Measurements from ENCODE around the gene ETFA.

ETFA gene

DNA sequence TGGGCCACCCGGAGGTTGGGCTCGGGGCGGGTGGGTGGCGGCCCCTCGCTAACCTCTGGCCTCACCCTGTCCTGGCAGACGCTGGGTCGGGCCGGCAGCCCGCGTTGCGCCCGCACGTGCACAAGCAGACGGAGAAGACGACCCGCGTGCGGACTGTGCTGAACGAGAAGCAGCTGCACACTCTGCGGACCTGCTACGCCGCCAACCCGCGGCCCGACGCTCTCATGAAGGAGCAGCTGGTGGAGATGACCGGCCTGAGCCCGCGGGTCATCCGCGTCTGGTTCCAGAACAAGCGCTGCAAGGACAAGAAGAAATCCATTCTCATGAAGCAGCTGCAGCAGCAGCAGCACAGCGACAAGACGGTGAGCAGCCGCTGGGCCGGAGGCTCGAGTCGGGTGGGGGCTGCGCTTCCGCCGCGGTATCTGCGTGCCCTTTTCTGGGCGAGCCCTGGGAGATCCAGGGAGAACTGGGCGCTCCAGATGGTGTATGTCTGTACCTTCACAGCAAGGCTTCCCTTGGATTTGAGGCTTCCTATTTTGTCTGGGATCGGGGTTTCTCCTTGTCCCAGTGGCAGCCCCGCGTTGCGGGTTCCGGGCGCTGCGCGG is 29.0 kb upstream of the ETFA start:
- peak; percentile 60 to 64 for DNase-seq

DNA sequence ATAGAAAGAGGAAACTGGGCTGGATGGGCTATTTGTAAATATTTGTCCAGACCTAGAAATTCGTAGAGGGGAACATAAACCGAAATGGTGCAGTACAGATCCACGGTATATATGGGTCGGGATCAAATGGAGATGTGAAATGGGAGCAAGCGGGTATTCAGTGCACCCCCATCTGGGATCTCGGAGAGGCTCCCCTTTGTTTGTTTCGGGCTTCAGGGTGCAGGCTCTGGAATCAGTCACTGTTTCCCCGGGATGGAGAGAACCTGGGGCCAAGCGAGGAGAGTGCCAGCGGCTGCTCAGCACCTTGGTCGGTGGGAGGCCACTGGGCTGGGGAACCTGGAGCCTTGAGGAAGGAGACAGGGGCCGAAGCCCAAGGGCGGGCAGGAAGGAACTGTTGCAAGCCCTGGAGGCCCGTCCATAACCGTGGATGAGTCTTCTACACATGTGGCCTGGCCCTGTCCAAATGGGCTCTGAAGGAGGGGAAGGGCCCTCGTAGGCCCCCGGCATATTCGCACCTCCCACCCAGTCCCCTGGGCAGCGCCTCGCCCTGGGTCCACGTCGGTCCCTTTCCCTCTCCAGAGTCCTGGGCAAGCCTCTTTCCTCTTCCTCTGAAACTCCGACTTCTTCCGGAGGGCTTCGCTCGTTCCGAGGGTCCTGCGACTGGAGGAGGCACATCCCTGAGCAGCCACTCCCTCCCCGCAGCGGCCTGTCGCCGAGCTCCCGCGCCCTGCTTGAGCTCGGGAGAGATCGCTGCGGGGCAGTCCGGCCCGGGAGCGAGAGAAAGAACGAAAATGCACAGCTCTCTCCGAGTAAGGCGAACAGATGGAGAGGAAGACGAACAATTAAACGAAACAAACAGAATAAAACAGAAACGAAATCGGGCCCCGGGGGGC is 28.3 kb upstream of the ETFA start:
- peak in 1 of 2 experiments; percentile 57 for DNase-seq

DNA sequence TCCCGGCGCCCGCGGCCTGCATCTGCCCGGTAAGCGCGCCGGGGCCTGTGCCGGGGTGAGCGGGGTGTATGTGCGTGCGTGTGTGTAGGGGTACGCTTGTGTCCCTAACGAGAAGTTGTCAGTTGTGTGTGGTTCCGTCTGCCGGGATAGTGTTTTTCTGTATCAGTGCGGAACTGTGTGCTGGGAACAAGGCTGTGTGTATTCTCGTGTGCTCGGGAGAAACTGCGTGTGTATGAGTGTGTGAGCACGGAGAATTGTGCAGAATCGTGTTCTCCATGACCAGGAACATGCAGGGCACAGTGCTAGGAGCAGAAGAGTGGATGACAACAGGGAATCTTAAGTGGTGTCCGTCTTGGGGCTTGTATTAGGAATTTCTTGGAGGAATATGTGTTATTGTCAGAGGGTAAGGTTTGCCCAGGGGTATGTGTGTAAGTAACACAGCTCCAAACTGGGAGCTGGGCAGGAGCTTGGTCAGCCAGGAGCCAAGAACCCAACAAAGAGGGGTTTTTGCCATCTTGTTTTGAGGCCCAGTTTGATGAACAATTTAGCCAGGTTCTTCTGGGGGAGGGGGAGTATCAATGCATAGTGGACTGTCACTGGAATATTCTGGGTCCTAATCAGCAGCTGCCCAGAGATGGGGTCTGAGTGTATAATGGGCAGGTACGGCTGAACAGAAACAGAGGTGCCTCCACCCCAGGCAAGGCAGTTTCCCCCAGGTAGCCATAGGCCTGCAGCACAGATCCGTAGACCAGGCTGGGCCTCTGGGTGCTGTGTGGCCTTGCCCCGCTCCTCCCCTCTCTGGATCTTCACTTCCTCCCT is 27.4 kb upstream of the ETFA start:
- peak in 1 of 2 experiments; percentile 34 for DNase-seq

DNA sequence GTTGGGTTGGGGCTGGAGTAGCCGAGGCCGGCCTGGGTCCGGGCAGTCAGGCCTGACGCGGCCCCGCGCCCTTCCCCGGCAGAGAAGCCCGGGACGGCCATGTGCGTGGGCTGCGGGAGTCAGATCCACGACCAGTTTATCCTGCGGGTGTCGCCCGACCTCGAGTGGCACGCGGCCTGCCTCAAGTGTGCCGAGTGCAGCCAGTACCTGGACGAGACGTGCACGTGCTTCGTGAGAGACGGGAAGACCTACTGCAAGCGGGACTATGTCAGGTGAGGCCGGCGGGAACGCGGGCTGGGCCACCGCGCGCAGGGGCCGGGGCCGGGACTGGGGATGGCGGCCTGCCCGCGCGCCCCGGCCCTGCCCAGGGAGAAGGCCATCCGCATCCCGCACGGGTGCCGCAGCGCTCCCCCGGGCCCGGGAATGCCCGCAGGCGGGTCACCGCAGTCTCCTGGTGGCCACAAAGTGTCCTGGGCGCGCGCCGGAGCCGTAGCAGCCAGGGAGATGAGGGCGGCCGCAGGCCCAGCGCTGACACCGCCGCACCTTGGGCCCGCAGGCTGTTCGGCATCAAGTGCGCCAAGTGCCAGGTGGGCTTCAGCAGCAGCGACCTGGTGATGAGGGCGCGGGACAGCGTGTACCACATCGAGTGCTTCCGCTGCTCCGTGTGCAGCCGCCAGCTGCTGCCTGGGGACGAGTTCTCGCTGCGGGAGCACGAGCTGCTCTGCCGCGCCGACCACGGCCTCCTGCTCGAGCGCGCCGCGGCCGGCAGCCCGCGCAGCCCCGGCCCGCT is 26.6 kb upstream of the ETFA start:
- peak in 1 of 2 experiments; percentile 54 for DNase-seq

DNA sequence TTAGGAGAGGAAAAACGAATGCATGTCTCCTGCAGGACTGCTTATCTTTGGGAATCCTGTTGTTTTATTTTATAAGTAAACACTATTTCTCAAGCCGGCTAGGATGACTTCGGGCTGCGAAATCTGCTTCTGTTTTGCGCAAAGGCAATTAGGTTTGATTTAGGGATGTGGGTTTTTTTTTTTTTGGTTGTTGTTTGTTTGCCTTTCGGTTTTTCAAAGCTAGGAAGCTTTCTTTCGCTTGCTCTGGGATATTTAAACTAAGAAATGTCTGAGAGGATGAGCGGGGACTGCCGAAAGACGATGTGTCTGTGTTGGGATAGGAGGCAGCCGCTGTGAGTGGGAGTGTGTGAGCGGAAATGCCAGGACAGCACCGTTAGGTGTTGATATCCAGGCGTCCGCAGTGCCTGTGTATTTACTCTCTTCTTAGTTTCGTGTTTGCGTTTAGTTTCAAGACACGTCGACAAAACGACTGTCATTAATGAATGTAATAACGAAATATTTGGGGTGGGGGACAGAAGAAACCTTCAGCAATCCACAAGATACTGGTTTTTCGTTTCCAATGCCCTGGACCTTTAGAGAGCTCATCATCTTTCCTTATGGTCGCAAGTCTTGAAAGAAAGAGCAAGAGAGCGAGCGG is 25.9 kb upstream of the ETFA start:
- DNase-seq: peak in 1 of 2 experiments; percentile 40

DNA sequence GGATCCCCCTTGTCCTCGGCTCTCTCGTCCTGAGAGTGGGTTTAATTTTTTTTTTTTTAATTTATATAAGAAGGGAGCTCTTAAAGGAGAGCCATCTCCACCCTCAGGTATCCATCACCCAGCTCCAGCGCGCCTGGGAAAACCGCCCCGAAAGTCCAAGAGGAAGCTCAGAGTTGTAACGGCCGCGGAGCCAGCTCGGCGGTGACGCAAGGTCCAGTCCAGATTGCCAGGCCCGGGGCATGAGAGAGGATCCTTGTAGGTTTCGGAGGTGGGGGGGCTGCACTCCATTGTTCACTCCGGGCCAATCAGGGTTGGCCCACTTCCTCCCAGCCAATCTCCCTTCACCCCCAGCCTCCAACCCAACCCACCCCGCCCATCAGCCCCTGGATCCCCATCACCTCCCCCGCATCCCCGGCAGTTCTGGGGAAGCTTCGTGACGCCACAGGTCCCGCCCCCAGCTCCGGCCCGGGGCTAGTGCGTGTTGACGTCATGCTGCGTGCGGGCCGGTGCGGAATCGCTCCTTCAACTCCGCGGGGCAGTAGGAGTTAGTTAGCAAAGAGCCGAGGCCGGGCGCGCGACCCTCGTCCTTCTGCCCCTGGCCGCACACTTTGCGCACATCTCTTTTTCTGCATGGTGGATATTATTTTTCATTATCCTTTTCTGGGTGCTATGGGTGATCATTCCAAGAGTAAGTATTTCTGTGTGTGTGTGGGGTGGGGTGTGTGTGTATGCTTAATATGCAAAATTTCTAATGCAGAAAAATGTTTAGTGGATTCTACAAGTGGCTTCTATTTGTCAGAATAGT is 25.2 kb upstream of the ETFA start, which contains the start of gene ISL2:
TSS of gene ISL2 (plus strand) at position 520 of the 805 bp plus-strand sequence. CDS start at position 631, 111 bp downstream.
- DNase-seq: peak; percentile 79 to 84

DNA sequence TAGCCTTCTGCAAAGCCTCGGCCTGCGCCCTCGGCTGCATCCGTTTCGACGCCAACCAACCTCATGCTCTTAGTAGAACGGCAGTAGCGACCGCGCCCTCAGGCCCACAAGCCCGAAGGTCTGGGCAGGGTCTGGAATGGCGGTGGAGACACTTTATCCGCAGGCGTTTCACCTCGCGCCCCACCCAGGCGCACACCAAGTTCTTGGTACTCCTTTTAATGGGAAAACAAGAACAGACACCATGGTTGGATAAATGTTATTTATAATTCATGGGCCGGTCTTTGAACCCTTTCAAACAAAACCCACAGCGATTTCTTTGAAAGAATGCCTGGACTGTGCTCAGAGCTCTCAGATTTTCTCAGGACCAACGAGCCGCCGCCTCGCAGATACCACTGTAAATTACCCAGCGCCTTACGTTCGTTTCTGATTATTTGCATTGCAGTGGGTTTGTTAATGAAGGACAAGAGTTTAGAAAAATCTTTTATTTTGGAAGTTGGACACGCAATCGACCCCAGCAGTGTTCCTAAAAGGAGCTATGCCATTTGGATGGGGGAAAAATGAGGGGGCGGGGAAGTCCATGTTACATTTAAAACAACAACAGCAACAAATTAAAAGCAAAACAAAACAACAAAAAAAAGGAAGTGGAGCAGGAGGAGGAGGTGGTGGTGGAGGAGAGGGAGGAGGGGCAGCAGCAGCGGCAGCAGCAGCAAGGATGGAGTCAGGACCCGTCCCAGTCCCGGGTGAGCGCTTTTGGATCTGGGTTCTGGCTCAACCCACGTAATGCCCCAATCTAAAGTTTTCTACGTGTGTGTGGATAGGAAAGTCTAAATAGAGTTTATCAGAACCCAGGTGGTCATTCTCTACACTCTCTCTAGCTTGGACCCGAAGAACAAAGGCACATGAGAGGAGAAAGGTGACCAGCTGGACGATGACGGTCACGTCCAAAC is 24.3 kb upstream of the ETFA start:
- peak in 1 of 2 experiments; percentile 44 for DNase-seq

DNA sequence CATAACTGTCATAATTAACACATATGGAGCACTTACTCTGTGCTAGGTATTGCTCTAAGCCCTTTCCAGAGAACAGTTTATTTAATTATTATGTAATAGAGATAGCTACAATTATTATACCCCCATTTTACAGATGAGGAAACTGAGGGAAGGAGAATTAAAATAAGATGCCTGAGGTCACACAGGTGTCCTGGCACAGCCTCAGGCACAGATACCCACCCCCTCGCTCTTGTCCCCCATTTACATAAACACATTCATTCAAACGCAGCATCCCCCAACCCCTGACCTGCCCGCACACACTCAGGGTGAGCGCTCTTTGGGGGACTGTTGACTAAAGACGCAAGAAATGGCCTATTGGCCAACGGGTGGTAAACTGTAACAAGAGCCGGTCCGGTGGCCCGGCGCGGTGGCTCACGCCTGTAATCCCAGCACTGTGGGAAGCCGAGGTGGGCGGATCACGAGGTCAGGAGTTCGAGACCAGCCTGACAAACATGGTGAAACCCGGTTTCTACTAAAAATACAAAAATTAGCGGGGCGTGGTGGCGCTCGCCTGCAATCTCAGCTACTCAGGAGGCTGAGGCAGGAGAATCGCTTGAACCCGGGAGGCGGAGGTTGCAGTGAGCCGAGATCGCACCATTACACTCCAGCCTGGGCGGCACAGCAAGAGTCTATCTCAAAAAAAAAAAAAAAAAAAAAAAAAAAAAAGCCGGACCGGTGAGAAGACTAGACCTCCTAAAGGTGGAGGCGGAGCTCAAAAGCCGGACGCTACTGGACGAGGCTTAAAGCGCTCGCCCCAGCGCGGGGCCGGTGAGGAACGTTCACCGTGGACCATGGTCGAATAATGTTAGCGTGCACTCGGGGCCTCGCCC is 23.4 kb upstream of the ETFA start:
- no peak for DNase-seq

DNA sequence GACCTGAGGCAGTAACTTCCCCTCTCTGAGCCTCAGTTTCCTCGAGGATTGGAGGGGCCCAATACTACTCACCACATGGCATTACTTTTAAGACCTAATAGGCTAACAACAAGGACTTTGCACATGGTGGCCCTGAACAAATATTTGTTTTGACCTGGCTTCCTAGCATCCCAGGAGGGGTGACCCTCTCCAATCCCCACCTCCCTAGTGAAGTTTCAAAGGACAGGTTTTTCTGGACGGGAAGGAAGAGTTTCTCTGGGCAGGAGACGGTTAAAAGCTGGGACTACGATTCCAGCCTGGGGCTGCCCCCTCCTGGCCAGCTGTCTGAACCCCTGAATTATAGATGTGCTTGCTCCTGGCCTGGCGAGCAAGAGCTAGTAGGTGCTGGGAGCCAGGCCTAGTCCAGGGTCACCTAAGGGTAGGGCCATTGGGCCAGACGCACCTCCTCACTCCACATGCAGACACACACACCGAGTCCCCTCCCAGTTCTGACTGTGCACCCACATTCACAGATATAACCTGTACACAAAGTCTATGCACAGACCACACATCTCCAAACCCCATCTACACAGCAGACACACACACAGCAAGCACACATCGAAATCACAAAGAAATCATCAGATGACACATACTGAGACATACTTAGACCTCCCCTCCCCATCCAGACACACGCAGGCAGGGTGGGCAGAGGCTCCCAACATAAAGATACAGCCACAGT is 22.6 kb upstream of the ETFA start:
- no peak for DNase-seq

DNA sequence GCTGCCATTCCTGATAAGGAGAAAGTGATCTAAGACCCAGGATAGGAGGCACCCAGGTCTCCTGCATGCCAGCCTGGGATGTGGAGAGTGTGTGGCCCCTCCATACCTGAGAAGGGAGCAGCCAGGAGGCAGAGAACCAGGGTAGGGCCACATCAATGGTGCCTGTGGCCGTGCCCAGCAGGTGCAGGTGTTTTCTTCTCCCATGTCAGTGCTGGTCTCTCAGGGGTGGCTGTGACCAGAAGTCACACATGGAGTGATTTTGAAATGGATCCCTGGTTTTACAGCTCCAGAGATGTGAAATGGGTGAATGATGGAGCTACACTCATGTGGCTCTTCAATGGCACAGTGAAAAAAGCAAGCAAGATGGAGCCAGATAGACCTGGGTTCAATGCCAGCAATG is 22.0 kb upstream of the ETFA start:
- no peak for DNase-seq

DNA sequence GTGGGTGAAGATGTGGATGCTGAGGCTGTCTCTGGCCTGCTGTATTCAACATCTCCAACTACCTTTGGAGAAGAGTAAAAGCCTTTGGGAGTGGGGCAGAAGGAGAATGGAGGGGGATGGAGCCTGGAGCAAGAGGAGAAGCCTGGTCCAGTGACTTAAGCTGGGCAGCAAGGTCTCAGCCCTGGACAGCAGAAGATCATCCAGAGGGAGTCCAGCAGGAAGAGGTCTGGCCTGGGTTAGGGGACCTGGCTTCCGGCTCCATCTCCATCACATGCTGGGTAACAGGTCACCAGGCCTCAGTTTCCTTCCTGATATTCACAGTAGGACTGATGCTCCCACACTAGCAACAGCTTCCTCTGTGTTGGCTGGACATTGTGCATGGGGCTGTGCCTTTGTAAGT is 21.5 kb upstream of the ETFA start:
- no peak for DNase-seq

DNA sequence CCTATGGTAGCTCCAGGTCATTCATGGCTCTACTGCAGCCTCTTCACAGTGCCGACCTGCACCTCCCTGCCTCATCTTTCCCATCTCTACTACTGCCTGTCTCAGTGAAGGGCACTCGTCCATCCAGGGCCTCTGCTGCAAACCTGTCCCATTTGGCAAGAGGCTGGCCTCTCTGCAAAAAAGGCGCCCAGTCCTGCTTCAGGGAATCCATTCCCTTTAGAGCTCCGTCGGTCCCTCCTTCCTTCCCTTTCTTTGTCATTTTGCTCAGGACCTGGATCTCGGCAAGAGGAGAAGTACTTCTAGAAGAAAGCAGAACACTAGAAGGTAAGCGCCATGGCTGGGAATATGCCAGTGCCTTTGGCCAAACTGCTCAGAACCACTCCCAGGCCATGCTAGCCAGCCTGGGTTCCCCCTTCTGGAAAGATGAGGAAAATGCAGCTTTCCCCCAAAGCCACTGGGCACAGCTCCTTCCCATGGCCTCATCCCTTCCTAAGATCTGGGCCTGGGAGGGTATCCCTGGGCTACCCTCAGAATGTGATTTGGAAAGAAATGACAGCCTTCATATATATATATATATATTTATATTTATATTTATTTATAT is 18.9 kb upstream of the ETFA start:
- DNase-seq: no peak

DNA sequence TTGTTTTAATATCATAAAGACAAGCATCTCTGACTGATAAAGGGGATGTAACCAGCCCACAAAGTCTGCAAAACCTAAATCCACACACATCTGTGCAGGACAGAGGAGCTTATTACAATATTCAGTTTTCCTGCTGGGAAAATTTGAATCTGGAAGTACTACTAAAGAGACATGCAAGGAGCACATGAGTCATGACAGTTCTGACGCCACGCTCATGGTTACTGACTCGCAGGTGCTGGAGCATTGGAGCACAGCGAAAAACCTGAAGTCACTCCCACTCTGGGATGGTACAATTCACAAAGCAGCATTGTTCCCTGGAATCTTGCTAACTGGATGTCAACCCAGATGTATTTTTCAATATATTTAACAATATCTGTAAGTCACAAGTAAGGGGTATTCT is 17.7 kb upstream of the ETFA start:
- DNase-seq: no peak

DNA sequence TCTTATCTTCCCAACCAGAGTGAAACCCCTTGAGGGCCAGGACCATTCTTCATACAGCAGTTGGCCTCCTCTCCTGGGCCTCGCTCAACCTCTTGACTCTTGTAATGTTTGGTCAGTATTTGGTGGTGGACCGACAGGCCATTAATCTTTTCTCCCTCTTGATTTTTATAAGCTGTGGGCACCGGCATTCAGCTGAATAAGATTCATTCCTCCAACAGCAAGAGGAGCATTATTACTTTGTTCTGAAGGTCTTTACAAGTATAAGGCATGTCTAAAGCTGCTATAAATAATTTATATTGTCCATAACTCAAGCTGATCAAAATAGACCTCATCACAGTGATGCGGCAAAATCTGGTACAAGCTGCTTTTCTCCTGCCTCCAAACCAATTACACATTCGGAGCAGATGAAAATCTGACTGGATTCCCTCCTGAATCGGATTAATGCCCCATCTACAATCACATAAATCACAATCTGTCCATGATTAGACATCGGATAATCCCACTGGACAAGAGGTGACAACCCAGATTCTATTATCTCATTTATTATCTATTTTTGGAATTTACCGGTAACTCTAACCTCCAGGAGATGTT is 16.9 kb upstream of the ETFA start:
- DNase-seq: no peak

DNA sequence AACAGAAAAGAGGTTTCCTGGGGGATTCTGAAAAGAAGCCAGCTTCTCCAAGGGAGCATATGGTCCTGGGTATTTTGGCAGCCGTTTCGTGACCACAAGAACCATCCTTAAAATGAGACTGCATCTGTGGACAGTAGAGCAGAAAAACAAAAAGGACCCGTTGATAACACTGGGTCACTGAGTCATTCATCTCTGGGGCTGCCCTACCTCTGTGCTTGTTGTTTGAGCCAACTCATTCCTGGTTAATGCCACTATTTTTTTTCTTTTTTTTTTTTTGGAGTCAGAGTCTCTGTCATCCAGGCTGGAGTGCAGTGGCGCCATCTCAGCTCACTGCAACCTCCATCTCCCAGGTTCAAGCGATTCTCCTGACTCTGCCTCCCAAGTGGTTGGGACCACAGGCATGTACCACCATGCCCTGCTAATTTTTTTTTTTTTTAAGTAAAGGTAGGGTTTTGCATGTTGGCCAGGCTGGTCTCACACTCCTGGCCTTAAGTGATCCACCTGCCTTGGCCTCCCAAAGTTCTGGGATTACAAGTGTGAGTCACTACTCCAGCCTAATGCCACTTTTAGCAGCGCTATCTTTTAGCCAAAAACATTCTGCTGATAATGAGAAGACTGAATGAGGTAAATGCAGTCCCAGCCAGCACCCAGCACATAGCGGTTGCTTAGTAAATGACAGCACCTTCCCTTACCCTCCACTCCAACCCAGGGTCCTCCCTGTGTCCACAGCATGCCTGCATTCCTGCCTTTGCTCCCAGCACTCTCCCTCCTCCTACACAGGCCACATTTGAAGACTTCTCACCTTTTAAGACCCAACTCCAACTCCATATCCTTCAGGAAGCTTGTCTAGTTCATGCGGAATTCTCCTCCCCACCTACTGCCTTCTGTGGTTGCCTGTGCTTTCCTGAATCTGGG is 16.2 kb upstream of the ETFA start:
- DNase-seq: no peak

DNA sequence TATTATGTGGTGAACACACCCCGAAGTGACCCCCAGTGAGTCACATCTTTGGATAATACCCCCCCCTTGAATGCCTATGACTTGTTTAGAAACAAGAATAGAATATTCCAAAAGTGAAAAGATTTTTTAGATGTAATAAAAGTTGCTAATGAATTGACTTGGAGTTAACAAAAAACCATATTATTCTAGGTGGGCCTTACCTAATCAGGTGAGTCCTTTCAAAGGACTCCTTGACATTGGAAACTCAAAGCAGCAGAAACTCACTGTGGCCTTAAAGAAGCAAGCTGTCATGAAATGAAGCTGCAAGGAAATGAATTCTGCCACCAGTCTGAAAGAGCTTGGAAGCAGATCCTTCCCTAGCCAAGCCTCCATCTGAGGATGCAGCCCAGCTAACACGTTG is 14.4 kb upstream of the ETFA start:
- DNase-seq: no peak

All from activated T-cell treated with anti-CD3 and anti-CD28 coated beads, Interleukin-2, amount 50 U/mL, for 48 hours (primary cell).